ENCODE results near the gene RHOT2.

RHOT2 gene

GRCh38 chr16:716200-716568 is 48.3 kb downstream of the RHOT2 start:
- H3K27ac ChIP-seq (ENCODE audit: low read depth, low read length, poor library complexity, severe bottlenecking) = no peak overlapping the region
- peaks cover 18% of the 10 kb centered on the region for H3K27me3 ChIP-seq (ENCODE audit: insufficient read depth, low read length)
- H2AFZ ChIP-seq (ENCODE audit: low read length) = no peak overlapping the region
- TF ChIP-seq, protein P1, sequence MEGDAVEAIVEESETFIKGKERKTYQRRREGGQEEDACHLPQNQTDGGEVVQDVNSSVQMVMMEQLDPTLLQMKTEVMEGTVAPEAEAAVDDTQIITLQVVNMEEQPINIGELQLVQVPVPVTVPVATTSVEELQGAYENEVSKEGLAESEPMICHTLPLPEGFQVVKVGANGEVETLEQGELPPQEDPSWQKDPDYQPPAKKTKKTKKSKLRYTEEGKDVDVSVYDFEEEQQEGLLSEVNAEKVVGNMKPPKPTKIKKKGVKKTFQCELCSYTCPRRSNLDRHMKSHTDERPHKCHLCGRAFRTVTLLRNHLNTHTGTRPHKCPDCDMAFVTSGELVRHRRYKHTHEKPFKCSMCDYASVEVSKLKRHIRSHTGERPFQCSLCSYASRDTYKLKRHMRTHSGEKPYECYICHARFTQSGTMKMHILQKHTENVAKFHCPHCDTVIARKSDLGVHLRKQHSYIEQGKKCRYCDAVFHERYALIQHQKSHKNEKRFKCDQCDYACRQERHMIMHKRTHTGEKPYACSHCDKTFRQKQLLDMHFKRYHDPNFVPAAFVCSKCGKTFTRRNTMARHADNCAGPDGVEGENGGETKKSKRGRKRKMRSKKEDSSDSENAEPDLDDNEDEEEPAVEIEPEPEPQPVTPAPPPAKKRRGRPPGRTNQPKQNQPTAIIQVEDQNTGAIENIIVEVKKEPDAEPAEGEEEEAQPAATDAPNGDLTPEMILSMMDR (IDR thresholded peaks at IDR 0.05; ENCODE audit: low read length) = no peak
- no peak for TF ChIP-seq EZH2 (IDR thresholded peaks at IDR 0.05; ENCODE audit: borderline replicate concordance, low read length)
- H3K9me3 ChIP-seq (ENCODE audit: low read length) = no peaks in the 10 kb centered on the region
- no peaks in the 10 kb centered on the region for H3F3A ChIP-seq (ENCODE audit: insufficient read depth, low read length)
- peaks cover 24% of the 10 kb centered on the region for H3K4me1 ChIP-seq (ENCODE audit: insufficient read depth, low read length, severe bottlenecking)
- H4K20me1 ChIP-seq (ENCODE audit: insufficient read depth, low read length) = no peaks in the 10 kb centered on the region
- H3K36me3 ChIP-seq (ENCODE audit: insufficient read depth, low read length) = no peaks in the 10 kb centered on the region
- H3K4me3 ChIP-seq (ENCODE audit: low read depth, low read length, poor library complexity, severe bottlenecking) = no peak overlapping the region
- H3K9ac ChIP-seq (ENCODE audit: low read length) = no peak overlapping the region
- H3K4me2 ChIP-seq (ENCODE audit: low read length) = peak overlapping the region; percentile 78; the same call in 1 of the 2 replicates
- no peaks in the 10 kb centered on the region for H3K9me2 ChIP-seq (ENCODE audit: low read depth, low read length)
- no peaks in the 10 kb centered on the region for H3K79me2 ChIP-seq (ENCODE audit: insufficient read depth, low read length)

DNA sequence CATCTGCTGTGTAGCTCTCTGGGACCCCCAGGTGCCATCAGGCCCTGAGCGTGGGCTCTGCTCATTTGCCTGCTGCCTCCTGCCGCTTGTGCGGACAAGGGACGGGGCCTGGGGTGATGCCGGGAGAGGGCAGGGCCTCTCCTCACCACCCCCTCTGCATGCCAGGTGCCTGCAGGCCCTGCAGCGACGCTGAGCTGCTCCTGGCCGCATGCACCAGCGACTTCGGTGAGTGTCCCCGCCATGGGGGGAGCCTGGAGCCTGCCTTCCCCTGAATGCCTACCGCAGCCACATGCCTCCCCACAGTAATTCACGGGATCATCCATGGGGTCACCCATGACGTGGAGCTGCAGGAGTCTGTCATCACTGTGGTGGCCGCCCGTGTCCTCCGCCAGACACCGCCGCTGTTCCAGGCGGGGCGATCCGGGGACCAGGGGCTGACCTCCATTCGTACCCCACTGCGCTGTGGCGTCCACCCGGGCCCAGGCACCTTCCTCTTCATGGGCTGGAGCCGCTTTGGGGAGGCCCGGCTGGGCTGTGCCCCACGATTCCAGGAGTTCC is 48.9 kb downstream of the RHOT2 start:
- Histone ChIP-seq H3K79me2 (ENCODE audit: insufficient read depth, low read length) (no peaks in the 10 kb centered on the region), H3K9me2 (ENCODE audit: low read depth, low read length) (no peaks in the 10 kb centered on the region), H3K9me3 (ENCODE audit: low read length) (no peaks in the 10 kb centered on the region), H3K36me3 (ENCODE audit: insufficient read depth, low read length) (no peaks in the 10 kb centered on the region), H3K4me1 (ENCODE audit: insufficient read depth, low read length, severe bottlenecking) (peaks cover 29% of the 10 kb centered on the region), H3K27me3 (ENCODE audit: insufficient read depth, low read length) (peaks cover 18% of the 10 kb centered on the region), H3K27ac (ENCODE audit: low read depth, low read length, poor library complexity, severe bottlenecking) (no peak overlapping the region), H4K20me1 (ENCODE audit: insufficient read depth, low read length) (no peaks in the 10 kb centered on the region), H2AFZ (ENCODE audit: low read length) (no peak overlapping the region), H3K4me2 (ENCODE audit: low read length) (no peak overlapping the region), H3F3A (ENCODE audit: insufficient read depth, low read length) (no peaks in the 10 kb centered on the region), H3K4me3 (ENCODE audit: low read depth, low read length, poor library complexity, severe bottlenecking) (no peak overlapping the region), H3K9ac (ENCODE audit: low read length) (no peak overlapping the region)
- TF ChIP-seq EZH2 (IDR thresholded peaks at IDR 0.05; ENCODE audit: borderline replicate concordance, low read length) = no peak
- TF ChIP-seq, protein P1 (IDR thresholded peaks at IDR 0.05; ENCODE audit: low read length) = no peak

DNA sequence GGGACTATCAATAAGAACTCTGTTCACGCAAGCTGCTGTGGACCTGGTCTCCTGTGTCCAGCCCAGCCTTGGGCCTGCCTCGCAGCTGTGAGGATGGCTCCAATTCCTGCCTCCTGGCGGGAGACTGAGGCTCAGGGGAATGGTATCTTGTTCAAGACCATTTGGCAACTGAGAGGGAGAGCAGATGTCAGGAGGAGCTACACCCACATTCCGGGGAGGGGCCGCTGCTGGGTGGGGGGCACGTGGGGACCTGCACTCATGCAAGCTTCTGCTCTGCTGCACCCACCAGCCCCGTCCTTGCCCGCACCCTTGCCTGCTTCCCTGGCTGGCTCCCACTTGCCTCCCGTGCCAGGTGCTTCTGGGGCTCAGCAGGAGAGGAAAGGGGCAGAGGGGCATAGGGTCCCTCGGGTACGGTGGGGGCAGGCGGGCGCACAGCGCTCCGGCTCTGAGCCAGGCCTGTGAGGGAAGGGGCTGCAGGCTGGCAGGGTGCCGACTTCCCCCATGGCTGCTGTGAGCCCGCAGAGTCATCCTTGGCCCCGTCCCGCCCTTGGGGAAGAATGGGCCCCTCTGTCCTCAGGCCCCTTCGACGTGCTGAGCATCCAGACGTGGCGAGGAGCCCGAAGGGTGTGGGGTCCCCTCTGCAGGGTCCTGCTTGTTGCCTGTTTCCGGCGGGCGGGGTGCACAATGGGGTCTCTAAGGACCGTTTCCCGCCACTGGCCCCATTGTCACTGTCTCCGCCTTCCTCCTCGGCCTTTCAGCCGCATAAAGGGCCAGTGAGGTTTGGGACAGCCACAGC is 49.7 kb downstream of the RHOT2 start:
- H3K9me2 ChIP-seq (ENCODE audit: low read depth, low read length) = no peaks in the 10 kb centered on the region
- no peak overlapping the region for H3K4me3 ChIP-seq (ENCODE audit: low read depth, low read length, poor library complexity, severe bottlenecking)
- no peak overlapping the region for H3K27ac ChIP-seq (ENCODE audit: low read depth, low read length, poor library complexity, severe bottlenecking)
- no peaks in the 10 kb centered on the region for H4K20me1 ChIP-seq (ENCODE audit: insufficient read depth, low read length)
- peaks cover 34% of the 10 kb centered on the region for H3K4me1 ChIP-seq (ENCODE audit: insufficient read depth, low read length, severe bottlenecking)
- no peaks in the 10 kb centered on the region for H3K79me2 ChIP-seq (ENCODE audit: insufficient read depth, low read length)
- peaks cover 1% of the 10 kb centered on the region for H3K36me3 ChIP-seq (ENCODE audit: insufficient read depth, low read length)
- H3F3A ChIP-seq (ENCODE audit: insufficient read depth, low read length) = no peaks in the 10 kb centered on the region
- no peak overlapping the region for H2AFZ ChIP-seq (ENCODE audit: low read length)
- no peak for TF ChIP-seq EZH2 (IDR thresholded peaks at IDR 0.05; ENCODE audit: borderline replicate concordance, low read length)
- TF ChIP-seq, protein P1 (IDR thresholded peaks at IDR 0.05; ENCODE audit: low read length) = no peak
- no peak overlapping the region for H3K9ac ChIP-seq (ENCODE audit: low read length)
- no peaks in the 10 kb centered on the region for H3K9me3 ChIP-seq (ENCODE audit: low read length)
- peaks cover 18% of the 10 kb centered on the region for H3K27me3 ChIP-seq (ENCODE audit: insufficient read depth, low read length)
- no peak overlapping the region for H3K4me2 ChIP-seq (ENCODE audit: low read length)
